Neural progenitor cell (in vitro differentiated cells): ENCODE measurements around the gene C2CD3. TPM values are rescaled to one million over a fixed set of nuclear protein-coding genes. Genes with fewer than 3 reads are reported as not detected.

ENCODE experiments used
- DNase-seq: peaks from one replicate; pipeline ENCODE4 v3.0.0-alpha.2; 2016; ENCODE audit warnings: low spot score
- H2AFZ ChIP-seq: fragments of 200-600 bp; sonication (generic); replicated peaks from 2 replicates; pipeline ENCODE4 v1.6.1; 2016; ENCODE audit warnings: antibody characterized with exemption
- H3F3A ChIP-seq: fragments of 200-600 bp; sonication (generic); 2 replicates; pipeline ENCODE4 v1.6.1; 2016; ENCODE audit warnings: antibody characterized with exemption, low read depth
- H3K27ac ChIP-seq: fragments of 200-600 bp; sonication (generic); 2 replicates; pipeline ENCODE4 v1.5.1; 2016; ENCODE audit warnings: mild to moderate bottlenecking
- H3K27me3 ChIP-seq: fragments of 200-600 bp; sonication (generic); 2 replicates; pipeline ENCODE4 v1.6.1; 2016; ENCODE audit warnings: mild to moderate bottlenecking, moderate library complexity
- H3K36me3 ChIP-seq: fragments of 200-600 bp; sonication (generic); 2 replicates; pipeline ENCODE4 v1.5.1; 2016
- H3K4me1 ChIP-seq: fragments of 200-600 bp; sonication (generic); 2 replicates; pipeline ENCODE4 v1.6.1; 2016; ENCODE audit warnings: mixed run types
- H3K4me2 ChIP-seq: fragments of 200-600 bp; sonication (generic); 2 replicates; pipeline ENCODE4 v1.6.1; 2016
- H3K4me3 ChIP-seq: fragments of 200-600 bp; sonication (generic); 2 replicates; pipeline ENCODE4 v1.5.1; 2016
- H3K79me2 ChIP-seq: fragments of 200-600 bp; sonication (generic); 2 replicates; pipeline ENCODE4 v1.6.1; 2016; ENCODE audit warnings: low read depth
- H3K9ac ChIP-seq: fragments of 200-600 bp; sonication (generic); 2 replicates; pipeline ENCODE4 v1.6.1; 2016
- H3K9me3 ChIP-seq: fragments of 200-600 bp; sonication (generic); 2 replicates; pipeline ENCODE4 v1.5.1; 2016; ENCODE audit warnings: low read depth
- H4K20me1 ChIP-seq: fragments of 200-600 bp; sonication (generic); 2 replicates; pipeline ENCODE4 v1.6.1; 2016; ENCODE audit warnings: low read depth
- H3K27ac Mint-ChIP-seq: 3 replicates; pipeline ENCODE4 v1.8.0; 2021; ENCODE audit warnings: mixed read lengths
- H3K27me3 Mint-ChIP-seq: 2 replicates; pipeline ENCODE4 v1.8.0; 2022; ENCODE audit warnings: low read depth, mild to moderate bottlenecking, inconsistent platforms, moderate library complexity, mixed read lengths; ENCODE audit not compliant: insufficient read depth
- H3K36me3 Mint-ChIP-seq: 3 replicates; pipeline ENCODE4 v1.8.0; 2021; ENCODE audit warnings: mixed read lengths
- H3K4me1 Mint-ChIP-seq: 3 replicates; pipeline ENCODE4 v1.8.0; 2021; ENCODE audit warnings: mixed read lengths
- H3K4me3 Mint-ChIP-seq: 3 replicates; pipeline ENCODE4 v1.8.0; 2021; ENCODE audit warnings: mild to moderate bottlenecking, moderate library complexity, mixed read lengths
- H3K9me3 Mint-ChIP-seq: 3 replicates; pipeline ENCODE4 v1.8.0; 2020; ENCODE audit warnings: mixed read lengths
- EZH2 ChIP-seq: fragments of 200-600 bp; sonication (generic); IDR thresholded peaks from 2 replicates; pipeline ENCODE4 v1.6.1; 2017; ENCODE audit warnings: antibody characterized with exemption, mild to moderate bottlenecking, moderate library complexity
- EZH2phosphoT487 ChIP-seq: fragments of 200-600 bp; sonication (generic); IDR thresholded peaks from 2 replicates; pipeline ENCODE4 v1.6.1; 2017; ENCODE audit warnings: antibody characterized with exemption
- total RNA-seq: library from RNA; depleted of rRNA; stranded (reverse); fragments of >200 nt; gene quantifications from 2 replicates; pipeline ENCODE4 v1.2.3, GENCODE V29; 2015; ENCODE audit warnings: low replicate concordance
- TF ChIP-seq, protein P1 (sequence below): fragments of 200-600 bp; sonication (generic); IDR thresholded peaks from 2 replicates; pipeline ENCODE4 v1.5.1; 2017; ENCODE audit warnings: antibody characterized with exemption, mild to moderate bottlenecking

Gene C2CD3
- total RNA-seq, 1 donor from 2014 or later: 19.6 TPM

DNA sequence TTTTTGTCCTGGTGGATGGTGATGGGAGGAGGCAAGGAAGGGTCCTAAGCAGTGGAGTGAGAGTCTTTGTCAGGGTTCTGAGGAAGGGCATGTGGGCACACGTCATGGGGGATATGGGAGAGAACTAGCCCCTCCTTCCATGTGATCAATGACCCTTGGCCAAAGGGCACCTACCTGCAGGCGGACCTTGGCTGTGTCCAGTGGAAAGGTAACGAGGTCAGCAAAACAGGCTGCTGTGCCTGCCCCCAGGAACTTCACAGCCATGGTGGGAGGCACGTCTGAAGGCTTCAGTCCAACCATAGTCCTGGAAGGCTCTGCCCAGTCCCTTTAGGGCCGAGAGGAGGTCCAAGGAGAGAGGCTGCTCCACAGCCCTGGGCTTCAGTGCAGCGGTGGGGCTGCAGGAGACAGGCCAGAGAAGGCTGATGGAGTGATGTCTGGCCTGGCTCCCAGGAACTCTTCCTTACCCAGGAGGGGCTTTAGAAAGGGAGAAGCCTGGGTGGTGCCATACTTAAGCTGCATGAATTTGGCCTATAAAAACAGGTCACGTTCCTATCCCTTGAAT is 164.0 kb downstream of the C2CD3 start:
- no peaks in the 10 kb centered on the region for H3K36me3 ChIP-seq
- no peak overlapping the region for H3K27ac ChIP-seq

DNA sequence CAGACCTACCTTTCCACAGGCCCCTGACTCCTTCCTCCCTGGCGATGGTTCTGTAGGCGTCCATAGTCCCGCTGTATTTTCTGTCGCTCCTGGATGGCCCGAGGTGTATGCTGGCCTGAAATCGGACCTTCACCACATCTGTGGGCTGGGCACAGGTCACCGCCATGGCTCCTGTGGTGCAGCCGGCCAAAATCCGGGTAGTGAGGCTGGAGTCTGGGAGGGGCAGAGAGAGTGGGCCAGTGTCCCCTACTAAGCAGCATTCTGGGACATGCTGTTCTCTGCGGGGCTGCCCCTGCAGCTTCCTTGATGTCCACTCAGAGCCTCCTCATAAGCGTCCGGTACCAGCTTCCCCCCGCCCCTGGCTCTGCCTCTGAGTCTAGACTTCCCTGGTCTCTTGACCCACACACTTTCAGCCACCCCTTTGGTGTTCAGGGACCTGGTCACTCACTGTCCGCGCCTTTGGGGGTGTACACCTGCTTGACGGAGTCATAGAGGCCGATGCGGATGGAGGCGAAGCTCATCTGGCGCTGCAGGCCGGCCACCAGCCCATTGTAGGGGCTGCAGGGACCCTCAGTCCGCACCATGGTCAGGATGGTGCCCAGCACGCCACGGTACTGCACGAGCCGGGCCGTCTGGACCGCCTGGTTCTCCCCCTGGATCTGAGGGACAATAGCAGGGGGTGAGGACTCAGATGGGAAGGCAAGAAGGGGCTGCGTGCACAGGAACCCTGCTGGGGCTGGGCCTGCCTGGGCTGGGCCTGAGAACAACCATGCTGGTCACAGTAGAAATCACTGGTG is 164.9 kb downstream of the C2CD3 start:
- Histone ChIP-seq H3K79me2 (no peaks in the 10 kb centered on the region), H3K4me2 (no peak overlapping the region), H3K9ac (no peak overlapping the region), H3K4me3 (no peak overlapping the region), H3K27me3 (no peaks in the 10 kb centered on the region), H2AFZ (no peak overlapping the region), H3K9me3 (no peaks in the 10 kb centered on the region), H4K20me1 (no peaks in the 10 kb centered on the region), H3K36me3 (no peaks in the 10 kb centered on the region), H3K27ac (no peak overlapping the region), H3F3A (no peaks in the 10 kb centered on the region), H3K4me1 (no peaks in the 10 kb centered on the region)
- Mint-ChIP-seq H3K27me3 (peaks cover 7% of the 10 kb centered on the region), H3K4me1 (peaks cover 2% of the 10 kb centered on the region), H3K9me3 (no peaks in the 10 kb centered on the region), H3K27ac (no peak overlapping the region), H3K4me3 (no peak overlapping the region), H3K36me3 (peaks cover 11% of the 10 kb centered on the region)
- TF ChIP-seq, protein P1, sequence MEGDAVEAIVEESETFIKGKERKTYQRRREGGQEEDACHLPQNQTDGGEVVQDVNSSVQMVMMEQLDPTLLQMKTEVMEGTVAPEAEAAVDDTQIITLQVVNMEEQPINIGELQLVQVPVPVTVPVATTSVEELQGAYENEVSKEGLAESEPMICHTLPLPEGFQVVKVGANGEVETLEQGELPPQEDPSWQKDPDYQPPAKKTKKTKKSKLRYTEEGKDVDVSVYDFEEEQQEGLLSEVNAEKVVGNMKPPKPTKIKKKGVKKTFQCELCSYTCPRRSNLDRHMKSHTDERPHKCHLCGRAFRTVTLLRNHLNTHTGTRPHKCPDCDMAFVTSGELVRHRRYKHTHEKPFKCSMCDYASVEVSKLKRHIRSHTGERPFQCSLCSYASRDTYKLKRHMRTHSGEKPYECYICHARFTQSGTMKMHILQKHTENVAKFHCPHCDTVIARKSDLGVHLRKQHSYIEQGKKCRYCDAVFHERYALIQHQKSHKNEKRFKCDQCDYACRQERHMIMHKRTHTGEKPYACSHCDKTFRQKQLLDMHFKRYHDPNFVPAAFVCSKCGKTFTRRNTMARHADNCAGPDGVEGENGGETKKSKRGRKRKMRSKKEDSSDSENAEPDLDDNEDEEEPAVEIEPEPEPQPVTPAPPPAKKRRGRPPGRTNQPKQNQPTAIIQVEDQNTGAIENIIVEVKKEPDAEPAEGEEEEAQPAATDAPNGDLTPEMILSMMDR: no peak
- no peak for TF ChIP-seq EZH2phosphoT487
- TF ChIP-seq EZH2: no peak
- DNase-seq: no peak

More for the DNA sequence above, 164.0 kb downstream of the C2CD3 start:
- Mint-ChIP-seq H3K4me3 (no peak overlapping the region), H3K4me1 (peaks cover 2% of the 10 kb centered on the region), H3K9me3 (no peaks in the 10 kb centered on the region), H3K36me3 (peaks cover 16% of the 10 kb centered on the region), H3K27ac (peak overlapping the region; percentile 79), H3K27me3 (peaks cover 7% of the 10 kb centered on the region)
- Histone ChIP-seq H3K4me2 (no peak overlapping the region), H3K27me3 (no peaks in the 10 kb centered on the region), H3K79me2 (no peaks in the 10 kb centered on the region), H4K20me1 (no peaks in the 10 kb centered on the region), H3K9me3 (no peaks in the 10 kb centered on the region), H2AFZ (no peak overlapping the region), H3K9ac (no peak overlapping the region), H3K4me3 (no peak overlapping the region), H3K4me1 (no peaks in the 10 kb centered on the region), H3F3A (no peaks in the 10 kb centered on the region)
- no peak for TF ChIP-seq EZH2phosphoT487
- TF ChIP-seq, protein P1: no peak
- TF ChIP-seq EZH2: no peak
- DNase-seq: no peak

DNA sequence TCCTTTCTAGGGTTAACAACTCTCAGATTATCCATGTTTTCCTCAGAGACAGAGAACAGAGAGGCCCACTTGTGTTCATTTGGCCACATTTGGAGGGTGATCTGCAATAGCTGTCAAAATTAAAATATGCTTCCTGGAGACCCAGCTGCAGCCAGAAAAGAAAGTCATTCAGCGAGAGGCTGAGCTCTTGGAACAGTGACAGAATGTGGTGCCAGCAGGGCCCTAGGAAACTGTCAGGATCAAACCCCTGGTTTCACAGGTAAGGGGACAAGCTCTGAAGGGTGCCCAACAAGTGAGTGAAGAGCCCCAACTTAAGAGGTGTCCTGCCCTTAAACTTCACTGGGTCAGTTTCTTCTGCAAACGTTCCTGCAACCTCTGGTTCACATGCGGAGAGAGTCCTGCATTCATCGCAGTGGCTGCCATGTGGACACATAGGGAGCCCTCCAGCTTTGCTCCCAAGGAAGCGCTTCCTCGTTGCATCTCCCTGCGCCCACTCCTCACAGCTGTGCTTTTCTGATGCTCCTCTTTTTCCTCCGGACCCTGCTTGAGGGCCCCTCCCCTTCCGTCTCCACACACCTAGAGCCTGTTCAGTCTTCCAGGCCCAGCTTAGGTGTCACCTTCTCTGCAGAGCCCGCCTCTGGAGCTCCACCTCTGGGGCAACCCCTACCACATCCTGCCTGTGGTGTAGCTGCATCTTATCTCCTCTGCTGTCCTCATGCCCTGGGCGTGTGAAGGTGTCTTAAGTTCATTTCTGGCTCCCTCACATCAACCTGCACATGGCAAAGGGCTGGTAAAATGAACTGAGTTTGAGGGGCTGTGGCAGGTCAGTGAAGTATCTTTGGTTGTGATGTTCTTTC is 165.8 kb downstream of the C2CD3 start:
- H3K36me3 Mint-ChIP-seq: peaks cover 9% of the 10 kb centered on the region
- H3K4me3 ChIP-seq: no peak overlapping the region
- DNase-seq: no peak
- H3K79me2 ChIP-seq: no peaks in the 10 kb centered on the region
- no peak overlapping the region for H3K27ac ChIP-seq
- H4K20me1 ChIP-seq: no peaks in the 10 kb centered on the region
- H3K36me3 ChIP-seq: no peaks in the 10 kb centered on the region
- H3K27ac Mint-ChIP-seq: no peak overlapping the region
- no peak overlapping the region for H3K4me3 Mint-ChIP-seq
- no peak overlapping the region for H2AFZ ChIP-seq
- no peaks in the 10 kb centered on the region for H3K9me3 Mint-ChIP-seq
- no peaks in the 10 kb centered on the region for H3K4me1 ChIP-seq
- peaks cover 2% of the 10 kb centered on the region for H3K4me1 Mint-ChIP-seq
- TF ChIP-seq EZH2 (no peak), EZH2phosphoT487 (no peak)
- TF ChIP-seq, protein P1: no peak
- H3K27me3 ChIP-seq: no peaks in the 10 kb centered on the region
- H3K4me2 ChIP-seq: no peak overlapping the region
- no peaks in the 10 kb centered on the region for H3F3A ChIP-seq
- H3K9me3 ChIP-seq: no peaks in the 10 kb centered on the region
- H3K27me3 Mint-ChIP-seq: peaks cover 7% of the 10 kb centered on the region
- no peak overlapping the region for H3K9ac ChIP-seq
